Measurements from ENCODE around the gene OTOA.
"Not testable (repeated sequence)": the region's sequence is repeated elsewhere in the genome, so short reads cannot be mapped to it uniquely, and the experiment has no call there.

OTOA gene

DNA sequence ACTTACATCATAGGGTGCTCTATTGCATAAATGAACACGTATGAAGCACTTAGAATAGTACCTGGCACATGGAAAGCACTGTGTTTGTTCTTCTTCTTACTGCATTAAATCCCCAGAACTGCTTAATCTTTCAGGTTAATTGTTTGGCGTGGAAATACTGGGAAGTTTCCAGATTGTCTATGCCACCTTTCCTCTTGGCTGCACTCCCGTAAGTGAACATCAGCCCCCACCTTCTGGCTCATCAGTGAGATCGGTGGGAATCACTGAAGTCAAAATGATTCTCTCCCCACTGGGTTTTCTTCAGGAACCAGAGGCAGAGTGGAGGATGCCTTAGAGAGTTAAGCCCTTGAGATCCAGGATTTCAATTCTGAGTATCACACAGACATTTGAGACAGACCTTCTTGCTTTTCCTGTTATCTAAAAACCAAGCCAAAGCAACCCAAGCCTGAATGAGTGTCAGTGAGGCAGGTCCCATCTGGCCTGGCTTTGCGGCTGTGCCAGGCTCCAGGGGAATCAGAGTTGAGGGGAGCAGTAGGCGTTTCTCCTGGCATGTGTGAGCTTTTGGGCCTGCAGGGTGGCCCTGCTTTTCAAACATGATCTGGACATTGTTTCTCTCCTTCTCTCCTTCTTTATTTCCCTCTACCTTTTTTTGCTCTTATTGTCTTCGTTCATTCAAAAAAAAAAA is 59.1 kb downstream of the OTOA start:
- Histone ChIP-seq H3K4me1 (ENCODE audit: control insufficient read depth, insufficient read depth, low read length) (no peaks in the 10 kb centered on the region), H3K4me3 (ENCODE audit: low read depth, low read length) (no peak overlapping the region), H3K27ac (ENCODE audit: low read depth, low read length) (no peak overlapping the region), H3K36me3 (ENCODE audit: control insufficient read depth, insufficient read depth, low read length) (no peaks in the 10 kb centered on the region), H3K27me3 (ENCODE audit: control insufficient read depth, insufficient read depth, low read length) (no peaks in the 10 kb centered on the region), H3K9ac (ENCODE audit: low read depth, low read length) (no peak overlapping the region), H3K9me3 (ENCODE audit: control insufficient read depth, insufficient read depth, low read length) (no peaks in the 10 kb centered on the region)

DNA sequence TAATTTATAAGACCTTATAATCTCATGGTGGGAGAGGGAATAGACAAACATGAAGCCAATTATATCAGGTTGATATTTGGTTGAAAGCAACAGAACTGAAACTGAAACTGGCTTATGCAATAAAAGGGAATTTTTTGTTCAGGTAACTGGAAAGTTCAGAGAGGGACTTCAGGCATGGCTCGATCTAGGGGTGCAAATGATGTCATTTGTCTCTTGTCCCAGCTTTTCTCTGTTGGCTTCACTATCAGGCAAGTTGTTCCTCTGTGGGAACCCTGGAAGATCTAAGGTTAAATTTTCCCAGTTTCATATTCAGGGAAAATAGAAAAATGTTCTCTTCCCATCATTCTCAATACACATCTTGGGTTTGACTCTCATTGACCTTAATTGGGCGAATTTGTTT is 59.8 kb downstream of the OTOA start:
- Histone ChIP-seq H3K27ac (ENCODE audit: low read depth, low read length) (no peak overlapping the region), H3K4me3 (ENCODE audit: low read depth, low read length) (no peak overlapping the region), H3K9ac (ENCODE audit: low read depth, low read length) (no peak overlapping the region), H3K27me3 (ENCODE audit: control insufficient read depth, insufficient read depth, low read length) (no peaks in the 10 kb centered on the region), H3K4me1 (ENCODE audit: control insufficient read depth, insufficient read depth, low read length) (no peaks in the 10 kb centered on the region), H3K36me3 (ENCODE audit: control insufficient read depth, insufficient read depth, low read length) (no peaks in the 10 kb centered on the region), H3K9me3 (ENCODE audit: control insufficient read depth, insufficient read depth, low read length) (no peaks in the 10 kb centered on the region)

- no peak overlapping the region for H3K27ac ChIP-seq (ENCODE audit: low read depth, low read length)
- H3K9me3 ChIP-seq (ENCODE audit: control insufficient read depth, insufficient read depth, low read length): no peaks in the 10 kb centered on the region
- H3K4me3 ChIP-seq (ENCODE audit: low read depth, low read length): no peak overlapping the region
Observed at GRCh38 chr16:21727344-21727743, 63.6 kb downstream of the OTOA start.

DNA sequence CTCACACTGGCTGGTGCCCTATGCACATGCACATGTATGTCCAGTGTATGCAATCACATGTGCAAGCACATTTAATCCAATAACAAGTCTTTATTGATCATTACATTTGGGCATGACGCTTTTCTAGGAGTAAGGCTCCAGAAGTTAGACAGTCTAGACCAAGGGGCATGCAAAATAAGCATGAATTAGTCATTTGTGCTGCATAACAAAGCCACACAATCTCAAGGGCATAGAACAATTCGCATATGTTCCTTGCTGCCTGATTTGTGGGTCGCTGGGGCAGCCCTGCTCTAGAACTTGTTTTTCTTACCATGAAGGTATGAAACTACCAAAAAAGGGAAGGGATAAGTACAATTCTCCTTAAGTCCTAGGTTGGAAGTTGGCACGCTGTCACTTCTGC is 67.5 kb downstream of the OTOA start:
- H3K36me3 ChIP-seq (ENCODE audit: control insufficient read depth, insufficient read depth, low read length); H3K4me3 ChIP-seq (ENCODE audit: low read depth, low read length); H3K27ac ChIP-seq (ENCODE audit: low read depth, low read length); H3K4me1 ChIP-seq (ENCODE audit: control insufficient read depth, insufficient read depth, low read length); H3K27me3 ChIP-seq (ENCODE audit: control insufficient read depth, insufficient read depth, low read length); H3K9me3 ChIP-seq (ENCODE audit: control insufficient read depth, insufficient read depth, low read length); H3K9ac ChIP-seq (ENCODE audit: low read depth, low read length): not testable (repeated sequence)

More at GRCh38 chr16:21727344-21727743, 63.6 kb downstream of the OTOA start:
- H3K4me1 ChIP-seq (ENCODE audit: control insufficient read depth, insufficient read depth, low read length): no peaks in the 10 kb centered on the region
- H3K9ac ChIP-seq (ENCODE audit: low read depth, low read length): no peak overlapping the region
- H3K36me3 ChIP-seq (ENCODE audit: control insufficient read depth, insufficient read depth, low read length): no peaks in the 10 kb centered on the region
- H3K27me3 ChIP-seq (ENCODE audit: control insufficient read depth, insufficient read depth, low read length): no peaks in the 10 kb centered on the region

DNA sequence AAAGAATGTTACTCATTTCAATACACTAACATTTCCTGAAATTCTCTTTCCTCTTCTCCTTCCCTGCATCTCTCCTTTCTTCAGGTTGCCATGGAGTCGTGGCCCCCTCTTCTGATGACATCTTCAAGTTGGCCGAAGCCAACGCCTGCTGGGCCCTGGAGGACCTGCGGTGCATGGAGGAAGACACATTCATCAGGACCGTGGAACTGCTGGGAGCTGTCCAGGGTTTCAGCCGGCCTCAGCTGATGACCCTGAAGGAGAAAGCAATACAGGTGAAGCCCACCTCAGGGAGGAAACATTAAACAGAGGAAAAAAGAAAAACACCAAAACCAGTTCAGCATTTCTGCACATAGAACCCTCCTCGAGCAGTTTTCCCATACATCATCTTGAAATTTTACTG is 76.9 kb downstream of the OTOA start:
- not testable (repeated sequence) for H3K36me3 ChIP-seq (ENCODE audit: control insufficient read depth, insufficient read depth, low read length); H3K9ac ChIP-seq (ENCODE audit: low read depth, low read length); H3K4me3 ChIP-seq (ENCODE audit: low read depth, low read length); H3K27ac ChIP-seq (ENCODE audit: low read depth, low read length); H3K9me3 ChIP-seq (ENCODE audit: control insufficient read depth, insufficient read depth, low read length); H3K4me1 ChIP-seq (ENCODE audit: control insufficient read depth, insufficient read depth, low read length); H3K27me3 ChIP-seq (ENCODE audit: control insufficient read depth, insufficient read depth, low read length)

GRCh38 chr16:21756192-21757079 is 92.7 kb downstream of the OTOA start:
- H3K27me3 ChIP-seq (ENCODE audit: control insufficient read depth, insufficient read depth, low read length); H3K4me1 ChIP-seq (ENCODE audit: control insufficient read depth, insufficient read depth, low read length); H3K27ac ChIP-seq (ENCODE audit: low read depth, low read length); H3K4me3 ChIP-seq (ENCODE audit: low read depth, low read length); H3K9me3 ChIP-seq (ENCODE audit: control insufficient read depth, insufficient read depth, low read length); H3K9ac ChIP-seq (ENCODE audit: low read depth, low read length); H3K36me3 ChIP-seq (ENCODE audit: control insufficient read depth, insufficient read depth, low read length): not testable (repeated sequence)

DNA sequence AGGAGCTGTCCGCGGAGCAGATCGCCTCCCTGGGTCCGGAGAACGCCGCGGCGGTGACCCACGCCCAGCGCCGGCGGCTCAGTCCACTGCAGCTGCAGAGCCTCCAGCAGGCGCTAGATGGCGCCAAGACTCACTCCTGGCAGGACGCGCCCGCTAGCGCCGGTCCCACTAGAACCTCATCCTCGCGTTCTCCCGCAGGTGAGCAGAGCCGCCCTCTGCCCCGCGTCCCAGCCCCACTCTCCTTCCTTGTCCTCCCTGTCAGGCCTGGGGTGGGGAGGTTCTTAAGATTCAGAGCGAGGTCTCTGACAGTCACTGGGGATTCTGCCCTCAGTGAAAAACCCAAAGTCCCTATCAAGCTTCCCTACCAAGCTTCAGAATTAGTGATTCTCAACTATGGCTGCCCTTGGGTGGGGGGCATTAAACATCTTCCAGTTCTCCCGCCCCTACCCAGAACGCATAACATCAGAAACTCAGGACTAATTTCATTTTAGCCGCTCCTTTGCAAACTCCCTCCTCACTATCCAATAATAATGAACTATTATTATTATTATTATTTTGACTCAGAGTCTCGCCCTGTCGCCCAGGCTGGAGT is 93.4 kb downstream of the OTOA start:
- H3K27ac ChIP-seq (ENCODE audit: low read depth, low read length); H3K9ac ChIP-seq (ENCODE audit: low read depth, low read length); H3K4me3 ChIP-seq (ENCODE audit: low read depth, low read length); H3K9me3 ChIP-seq (ENCODE audit: control insufficient read depth, insufficient read depth, low read length); H3K27me3 ChIP-seq (ENCODE audit: control insufficient read depth, insufficient read depth, low read length); H3K36me3 ChIP-seq (ENCODE audit: control insufficient read depth, insufficient read depth, low read length); H3K4me1 ChIP-seq (ENCODE audit: control insufficient read depth, insufficient read depth, low read length): not testable (repeated sequence)

- not testable (repeated sequence) for H3K27me3 ChIP-seq (ENCODE audit: control insufficient read depth, insufficient read depth, low read length); H3K4me1 ChIP-seq (ENCODE audit: control insufficient read depth, insufficient read depth, low read length); H3K36me3 ChIP-seq (ENCODE audit: control insufficient read depth, insufficient read depth, low read length); H3K9me3 ChIP-seq (ENCODE audit: control insufficient read depth, insufficient read depth, low read length); H3K4me3 ChIP-seq (ENCODE audit: low read depth, low read length); H3K9ac ChIP-seq (ENCODE audit: low read depth, low read length); H3K27ac ChIP-seq (ENCODE audit: low read depth, low read length)
Observed at GRCh38 chr16:21768280-21768679, 104.5 kb downstream of the OTOA start.

GRCh38 chr16:21768810-21769209 is 105.0 kb downstream of the OTOA start:
- not testable (repeated sequence) for H3K4me1 ChIP-seq (ENCODE audit: control insufficient read depth, insufficient read depth, low read length); H3K27ac ChIP-seq (ENCODE audit: low read depth, low read length); H3K9ac ChIP-seq (ENCODE audit: low read depth, low read length); H3K36me3 ChIP-seq (ENCODE audit: control insufficient read depth, insufficient read depth, low read length); H3K9me3 ChIP-seq (ENCODE audit: control insufficient read depth, insufficient read depth, low read length); H3K27me3 ChIP-seq (ENCODE audit: control insufficient read depth, insufficient read depth, low read length); H3K4me3 ChIP-seq (ENCODE audit: low read depth, low read length)

GRCh38 chr16:21769284-21769683 is 105.5 kb downstream of the OTOA start:
- not testable (repeated sequence) for H3K9ac ChIP-seq (ENCODE audit: low read depth, low read length); H3K4me3 ChIP-seq (ENCODE audit: low read depth, low read length); H3K9me3 ChIP-seq (ENCODE audit: control insufficient read depth, insufficient read depth, low read length); H3K36me3 ChIP-seq (ENCODE audit: control insufficient read depth, insufficient read depth, low read length); H3K27me3 ChIP-seq (ENCODE audit: control insufficient read depth, insufficient read depth, low read length); H3K27ac ChIP-seq (ENCODE audit: low read depth, low read length); H3K4me1 ChIP-seq (ENCODE audit: control insufficient read depth, insufficient read depth, low read length)

- H3K4me3 ChIP-seq (ENCODE audit: low read depth, low read length); H3K27me3 ChIP-seq (ENCODE audit: control insufficient read depth, insufficient read depth, low read length); H3K36me3 ChIP-seq (ENCODE audit: control insufficient read depth, insufficient read depth, low read length); H3K9ac ChIP-seq (ENCODE audit: low read depth, low read length); H3K4me1 ChIP-seq (ENCODE audit: control insufficient read depth, insufficient read depth, low read length); H3K9me3 ChIP-seq (ENCODE audit: control insufficient read depth, insufficient read depth, low read length); H3K27ac ChIP-seq (ENCODE audit: low read depth, low read length): not testable (repeated sequence)
Observed at GRCh38 chr16:21770584-21770983, 106.8 kb downstream of the OTOA start.

All from HUES48 (cell line).